ENCODE data around the gene S1PR1.

Gene S1PR1

GRCh38 chr1:101251504-101251903 lies 14.7 kb downstream of the S1PR1 start:
- H3K4me3 ChIP-seq (ENCODE audit: low read length): no peak overlapping the region
- H3K4me2 ChIP-seq (ENCODE audit: low read length): no peak overlapping the region
- H3K9ac ChIP-seq (ENCODE audit: low read depth, low read length): no peak overlapping the region
- no peaks in the 10 kb centered on the region for H3K27me3 ChIP-seq (ENCODE audit: control insufficient read depth, insufficient read depth, low read length)
- no peaks in the 10 kb centered on the region for H3K4me1 ChIP-seq (ENCODE audit: control insufficient read depth, insufficient read depth, low read length)
- no peaks in the 10 kb centered on the region for H3K36me3 ChIP-seq (ENCODE audit: insufficient read depth, low read length)
- no peaks in the 10 kb centered on the region for H3K9me3 ChIP-seq (replicated peaks; ENCODE audit: low read length)

- Histone ChIP-seq H3K4me3 (ENCODE audit: low read length) (peak overlapping the region; percentile 12), H3K9me3 (replicated peaks; ENCODE audit: low read length) (no peaks in the 10 kb centered on the region), H3K4me2 (ENCODE audit: low read length) (peak overlapping the region; percentile 16), H3K9ac (ENCODE audit: low read depth, low read length) (no peak overlapping the region), H3K4me1 (ENCODE audit: control insufficient read depth, insufficient read depth, low read length) (peaks cover 12% of the 10 kb centered on the region), H3K36me3 (ENCODE audit: insufficient read depth, low read length) (no peaks in the 10 kb centered on the region), H3K27me3 (ENCODE audit: control insufficient read depth, insufficient read depth, low read length) (no peaks in the 10 kb centered on the region)
These were observed 17.3 kb downstream of the S1PR1 start for GRCh38 chr1:101253976-101254674.

- peaks cover 40% of the 10 kb centered on the region for H3K4me1 ChIP-seq (ENCODE audit: control insufficient read depth, insufficient read depth, low read length)
- no peak overlapping the region for H3K4me3 ChIP-seq (ENCODE audit: low read length)
- H3K27me3 ChIP-seq (ENCODE audit: control insufficient read depth, insufficient read depth, low read length): no peaks in the 10 kb centered on the region
- H3K4me2 ChIP-seq (ENCODE audit: low read length): no peak overlapping the region
- no peak overlapping the region for H3K9ac ChIP-seq (ENCODE audit: low read depth, low read length)
- no peaks in the 10 kb centered on the region for H3K36me3 ChIP-seq (ENCODE audit: insufficient read depth, low read length)
- H3K9me3 ChIP-seq (replicated peaks; ENCODE audit: low read length): no peaks in the 10 kb centered on the region
These were observed 20.9 kb downstream of the S1PR1 start for GRCh38 chr1:101257500-101258325.

- no peaks in the 10 kb centered on the region for H3K36me3 ChIP-seq (ENCODE audit: insufficient read depth, low read length)
- H3K27me3 ChIP-seq (ENCODE audit: control insufficient read depth, insufficient read depth, low read length): no peaks in the 10 kb centered on the region
- peak overlapping the region; percentile 59 for H3K9ac ChIP-seq (ENCODE audit: low read depth, low read length)
- H3K4me2 ChIP-seq (ENCODE audit: low read length): peak overlapping the region; percentile 51
- H3K4me1 ChIP-seq (ENCODE audit: control insufficient read depth, insufficient read depth, low read length): peaks cover 44% of the 10 kb centered on the region
- no peak overlapping the region for H3K4me3 ChIP-seq (ENCODE audit: low read length)
- no peaks in the 10 kb centered on the region for H3K9me3 ChIP-seq (replicated peaks; ENCODE audit: low read length)
These were observed 22.9 kb downstream of the S1PR1 start for GRCh38 chr1:101259744-101260148.

GRCh38 chr1:101260556-101261350 lies 23.9 kb downstream of the S1PR1 start:
- peaks cover 44% of the 10 kb centered on the region for H3K4me1 ChIP-seq (ENCODE audit: control insufficient read depth, insufficient read depth, low read length)
- no peaks in the 10 kb centered on the region for H3K9me3 ChIP-seq (replicated peaks; ENCODE audit: low read length)
- no peak overlapping the region for H3K4me3 ChIP-seq (ENCODE audit: low read length)
- no peaks in the 10 kb centered on the region for H3K27me3 ChIP-seq (ENCODE audit: control insufficient read depth, insufficient read depth, low read length)
- H3K9ac ChIP-seq (ENCODE audit: low read depth, low read length): peak overlapping the region; percentile 59
- peak overlapping the region; percentile 51 for H3K4me2 ChIP-seq (ENCODE audit: low read length)
- no peaks in the 10 kb centered on the region for H3K36me3 ChIP-seq (ENCODE audit: insufficient read depth, low read length)

- H3K9me3 ChIP-seq (replicated peaks; ENCODE audit: low read length): no peaks in the 10 kb centered on the region
These were observed 24.8 kb downstream of the S1PR1 start for GRCh38 chr1:101261623-101262022.

GRCh38 chr1:101262060-101262459 lies 25.2 kb downstream of the S1PR1 start:
- Histone ChIP-seq H3K36me3 (ENCODE audit: insufficient read depth, low read length) (no peaks in the 10 kb centered on the region), H3K9ac (ENCODE audit: low read depth, low read length) (no peak overlapping the region), H3K4me1 (ENCODE audit: control insufficient read depth, insufficient read depth, low read length) (peaks cover 44% of the 10 kb centered on the region), H3K4me3 (ENCODE audit: low read length) (no peak overlapping the region), H3K9me3 (replicated peaks; ENCODE audit: low read length) (no peaks in the 10 kb centered on the region), H3K27me3 (ENCODE audit: control insufficient read depth, insufficient read depth, low read length) (no peaks in the 10 kb centered on the region), H3K4me2 (ENCODE audit: low read length) (peak overlapping the region; percentile 34)

More at GRCh38 chr1:101261623-101262022, 24.8 kb downstream of the S1PR1 start:
- Histone ChIP-seq H3K4me3 (ENCODE audit: low read length) (no peak overlapping the region), H3K36me3 (ENCODE audit: insufficient read depth, low read length) (no peaks in the 10 kb centered on the region), H3K9ac (ENCODE audit: low read depth, low read length) (no peak overlapping the region), H3K4me2 (ENCODE audit: low read length) (no peak overlapping the region), H3K27me3 (ENCODE audit: control insufficient read depth, insufficient read depth, low read length) (no peaks in the 10 kb centered on the region), H3K4me1 (ENCODE audit: control insufficient read depth, insufficient read depth, low read length) (peaks cover 44% of the 10 kb centered on the region)

- no peaks in the 10 kb centered on the region for H3K27me3 ChIP-seq (ENCODE audit: control insufficient read depth, insufficient read depth, low read length)
- no peak overlapping the region for H3K9ac ChIP-seq (ENCODE audit: low read depth, low read length)
- no peaks in the 10 kb centered on the region for H3K36me3 ChIP-seq (ENCODE audit: insufficient read depth, low read length)
- peaks cover 40% of the 10 kb centered on the region for H3K4me1 ChIP-seq (ENCODE audit: control insufficient read depth, insufficient read depth, low read length)
- H3K9me3 ChIP-seq (replicated peaks; ENCODE audit: low read length): no peaks in the 10 kb centered on the region
- H3K4me3 ChIP-seq (ENCODE audit: low read length): no peak overlapping the region
- H3K4me2 ChIP-seq (ENCODE audit: low read length): peak overlapping the region; percentile 34
These were observed 26.0 kb downstream of the S1PR1 start for GRCh38 chr1:101262630-101263348.

GRCh38 chr1:101264697-101265096 lies 27.9 kb downstream of the S1PR1 start:
- H3K4me2 ChIP-seq (ENCODE audit: low read length): no peak overlapping the region
- H3K4me1 ChIP-seq (ENCODE audit: control insufficient read depth, insufficient read depth, low read length): peaks cover 28% of the 10 kb centered on the region
- H3K36me3 ChIP-seq (ENCODE audit: insufficient read depth, low read length): no peaks in the 10 kb centered on the region
- no peaks in the 10 kb centered on the region for H3K27me3 ChIP-seq (ENCODE audit: control insufficient read depth, insufficient read depth, low read length)
- no peaks in the 10 kb centered on the region for H3K9me3 ChIP-seq (replicated peaks; ENCODE audit: low read length)
- no peak overlapping the region for H3K9ac ChIP-seq (ENCODE audit: low read depth, low read length)
- H3K4me3 ChIP-seq (ENCODE audit: low read length): no peak overlapping the region

- H3K9ac ChIP-seq (ENCODE audit: low read depth, low read length): no peak overlapping the region
- peaks cover 18% of the 10 kb centered on the region for H3K4me1 ChIP-seq (ENCODE audit: control insufficient read depth, insufficient read depth, low read length)
- H3K4me3 ChIP-seq (ENCODE audit: low read length): no peak overlapping the region
- no peak overlapping the region for H3K4me2 ChIP-seq (ENCODE audit: low read length)
- H3K9me3 ChIP-seq (replicated peaks; ENCODE audit: low read length): no peaks in the 10 kb centered on the region
- H3K27me3 ChIP-seq (ENCODE audit: control insufficient read depth, insufficient read depth, low read length): no peaks in the 10 kb centered on the region
- no peaks in the 10 kb centered on the region for H3K36me3 ChIP-seq (ENCODE audit: insufficient read depth, low read length)
These were observed 28.9 kb downstream of the S1PR1 start for GRCh38 chr1:101265684-101266083.

- Histone ChIP-seq H3K4me3 (ENCODE audit: low read length) (no peak overlapping the region), H3K9ac (ENCODE audit: low read depth, low read length) (no peak overlapping the region), H3K4me1 (ENCODE audit: control insufficient read depth, insufficient read depth, low read length) (peaks cover 8% of the 10 kb centered on the region), H3K36me3 (ENCODE audit: insufficient read depth, low read length) (no peaks in the 10 kb centered on the region), H3K4me2 (ENCODE audit: low read length) (no peak overlapping the region), H3K27me3 (ENCODE audit: control insufficient read depth, insufficient read depth, low read length) (no peaks in the 10 kb centered on the region), H3K9me3 (replicated peaks; ENCODE audit: low read length) (no peaks in the 10 kb centered on the region)
These were observed 30.3 kb downstream of the S1PR1 start for GRCh38 chr1:101267082-101267481.

Measured in skeletal muscle satellite cell (primary cell).